ENCODE results near the gene SH3BP4. TPM values are rescaled to one million over a fixed set of nuclear protein-coding genes. Genes with fewer than 3 reads are reported as not detected.

SH3BP4 gene
- total RNA-seq, 1 donor = 49.7 TPM

DNA sequence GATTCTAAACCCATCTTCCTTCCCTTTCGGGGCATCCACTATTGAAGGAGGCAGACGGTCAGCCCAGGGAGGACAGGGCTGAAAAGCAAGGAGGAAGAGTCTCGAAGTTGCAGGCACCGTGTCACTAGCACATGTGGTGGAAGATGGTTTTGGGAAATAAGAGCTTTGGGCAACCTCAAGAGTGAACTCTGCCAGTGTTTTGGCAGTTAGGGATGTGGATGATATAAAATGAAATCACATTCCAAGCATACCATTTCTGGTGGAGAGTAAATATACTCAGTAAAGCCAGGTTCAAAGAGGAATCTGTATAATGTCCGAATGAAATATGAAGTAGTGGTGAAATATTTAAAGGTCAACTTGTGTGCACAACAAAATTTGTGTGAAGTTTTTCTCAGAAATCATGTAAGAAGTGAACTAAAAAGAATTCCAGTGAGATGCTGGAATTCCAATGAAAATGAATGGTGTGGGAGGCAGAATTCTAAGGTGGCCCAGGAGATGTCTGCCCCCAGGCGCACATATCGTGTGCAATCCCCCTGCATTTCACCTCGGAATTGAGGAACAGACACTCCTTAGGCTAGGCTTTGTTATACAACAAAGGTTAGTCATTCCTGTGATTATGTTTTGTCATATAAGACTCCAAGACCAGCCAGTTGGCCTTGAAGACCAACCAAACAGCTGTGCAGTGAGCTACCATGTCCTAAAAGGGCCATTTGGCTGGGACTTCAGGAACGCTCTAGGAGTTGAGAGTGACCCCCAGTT lies 147.1 kb downstream of the SH3BP4 start:
- TF ChIP-seq, protein P1, sequence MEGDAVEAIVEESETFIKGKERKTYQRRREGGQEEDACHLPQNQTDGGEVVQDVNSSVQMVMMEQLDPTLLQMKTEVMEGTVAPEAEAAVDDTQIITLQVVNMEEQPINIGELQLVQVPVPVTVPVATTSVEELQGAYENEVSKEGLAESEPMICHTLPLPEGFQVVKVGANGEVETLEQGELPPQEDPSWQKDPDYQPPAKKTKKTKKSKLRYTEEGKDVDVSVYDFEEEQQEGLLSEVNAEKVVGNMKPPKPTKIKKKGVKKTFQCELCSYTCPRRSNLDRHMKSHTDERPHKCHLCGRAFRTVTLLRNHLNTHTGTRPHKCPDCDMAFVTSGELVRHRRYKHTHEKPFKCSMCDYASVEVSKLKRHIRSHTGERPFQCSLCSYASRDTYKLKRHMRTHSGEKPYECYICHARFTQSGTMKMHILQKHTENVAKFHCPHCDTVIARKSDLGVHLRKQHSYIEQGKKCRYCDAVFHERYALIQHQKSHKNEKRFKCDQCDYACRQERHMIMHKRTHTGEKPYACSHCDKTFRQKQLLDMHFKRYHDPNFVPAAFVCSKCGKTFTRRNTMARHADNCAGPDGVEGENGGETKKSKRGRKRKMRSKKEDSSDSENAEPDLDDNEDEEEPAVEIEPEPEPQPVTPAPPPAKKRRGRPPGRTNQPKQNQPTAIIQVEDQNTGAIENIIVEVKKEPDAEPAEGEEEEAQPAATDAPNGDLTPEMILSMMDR (IDR thresholded peaks at IDR 0.05; ENCODE audit: insufficient read depth, low read length) = no peak
- H3K4me3 ChIP-seq (ENCODE audit: low read depth, low read length) = no peak overlapping the region
- peak; percentile 75 for DNase-seq (ENCODE audit: low read depth)

DNA sequence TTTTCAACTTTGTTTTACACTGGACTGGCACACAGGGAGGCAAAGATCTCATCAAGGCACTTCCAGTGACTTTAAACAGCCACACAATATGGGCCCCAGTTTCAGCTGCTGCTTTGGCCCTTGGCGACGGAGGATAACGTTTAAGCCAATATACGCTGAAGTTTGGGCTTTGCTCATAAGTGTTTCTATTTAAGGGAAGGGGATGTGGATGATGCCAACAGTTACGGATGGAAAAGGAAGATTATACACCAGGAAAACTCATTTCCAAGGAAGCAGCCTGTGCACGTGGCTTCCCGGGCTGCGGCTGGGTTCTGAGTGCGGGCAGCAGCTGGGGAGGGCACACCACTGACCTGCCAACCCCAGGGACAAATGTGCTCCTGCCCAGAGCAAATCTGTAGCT lies 151.1 kb downstream of the SH3BP4 start:
- DNase-seq (ENCODE audit: low read depth) = no peak
- TF ChIP-seq, protein P1 (IDR thresholded peaks at IDR 0.05; ENCODE audit: insufficient read depth, low read length) = no peak
- no peak overlapping the region for H3K4me3 ChIP-seq (ENCODE audit: low read depth, low read length)

All from fibroblast of the aortic adventitia (primary cell).